Measurements from ENCODE around the gene CLCN2. TPM values are rescaled to one million over a fixed set of nuclear protein-coding genes. Genes with fewer than 3 reads are reported as not detected.
A peak's percentile ranks its signal among the peaks of the same experiment; 100 is the strongest.

The CLCN2 gene
- total and polyA plus RNA-seq, 2 donors (not counting 1 experiment from before 2014, with no cell fraction given): 0.93 to 3.1 TPM

GRCh38 chr3:184333700-184334099, 27.7 kb downstream of the CLCN2 start:
- H3K9ac ChIP-seq (ENCODE audit: insufficient read depth, low read length): no peak overlapping the region
- peaks cover 26% of the 10 kb centered on the region for H3K36me3 ChIP-seq (ENCODE audit: control insufficient read depth, insufficient read depth, low read length)
- no peaks in the 10 kb centered on the region for H4K20me1 ChIP-seq (ENCODE audit: control insufficient read depth, extremely low read depth, insufficient read depth, low read length)
- no peaks in the 10 kb centered on the region for H3K9me3 ChIP-seq (ENCODE audit: control insufficient read depth, insufficient read depth, low read depth, low read length)
- peaks cover 22% of the 10 kb centered on the region for H3K79me2 ChIP-seq (ENCODE audit: control insufficient read depth, insufficient read depth, low read length)
- H3K27ac ChIP-seq (ENCODE audit: insufficient read depth, low read length): peak overlapping the region; percentile 92
- H3K4me3 ChIP-seq (replicated peaks in 1 of 4; ENCODE audit: control extremely low read depth in 1 of 4, insufficient read depth in 1 of 4, low read depth in 3 of 4, low read length in 4 of 4): no peak overlapping the region
- no peak for DNase-seq (ENCODE audit: low read depth in 2 of 2)
- no peak overlapping the region for H2AFZ ChIP-seq (ENCODE audit: low read length)
- H3K4me1 ChIP-seq (ENCODE audit: control insufficient read depth, extremely low read depth, insufficient read depth, low read length): peaks cover 31% of the 10 kb centered on the region
- H3K27me3 ChIP-seq (ENCODE audit: control insufficient read depth, insufficient read depth, low read length): no peaks in the 10 kb centered on the region
- H3K4me2 ChIP-seq (ENCODE audit: extremely low read depth, insufficient read depth, low read length): no peak overlapping the region
- no peak for TF ChIP-seq CTCF (conservative IDR thresholded peaks at IDR 0.05 in 1 of 2, IDR thresholded peaks at IDR 0.05 in 1 of 2; ENCODE audit: low read depth in 1 of 2, low read length in 2 of 2)
- no peak for TF ChIP-seq EZH2 (IDR thresholded peaks at IDR 0.05; ENCODE audit: low read length, missing control alignments)

- Histone ChIP-seq H3K36me3 (ENCODE audit: control insufficient read depth, insufficient read depth, low read length) (peaks cover 28% of the 10 kb centered on the region), H3K4me1 (ENCODE audit: control insufficient read depth, extremely low read depth, insufficient read depth, low read length) (peaks cover 29% of the 10 kb centered on the region), H3K9ac (ENCODE audit: insufficient read depth, low read length) (no peak overlapping the region), H2AFZ (ENCODE audit: low read length) (no peak overlapping the region), H3K79me2 (ENCODE audit: control insufficient read depth, insufficient read depth, low read length) (peaks cover 23% of the 10 kb centered on the region), H4K20me1 (ENCODE audit: control insufficient read depth, extremely low read depth, insufficient read depth, low read length) (no peaks in the 10 kb centered on the region), H3K27ac (ENCODE audit: insufficient read depth, low read length) (peak overlapping the region; percentile 92), H3K27me3 (ENCODE audit: control insufficient read depth, insufficient read depth, low read length) (no peaks in the 10 kb centered on the region), H3K4me2 (ENCODE audit: extremely low read depth, insufficient read depth, low read length) (no peak overlapping the region), H3K4me3 (replicated peaks in 1 of 4; ENCODE audit: control extremely low read depth in 1 of 4, insufficient read depth in 1 of 4, low read depth in 3 of 4, low read length in 4 of 4) (no peak overlapping the region), H3K9me3 (ENCODE audit: control insufficient read depth, insufficient read depth, low read depth, low read length) (no peaks in the 10 kb centered on the region)
- no peak for DNase-seq (ENCODE audit: low read depth in 2 of 2)
- TF ChIP-seq CTCF (conservative IDR thresholded peaks at IDR 0.05 in 1 of 2, IDR thresholded peaks at IDR 0.05 in 1 of 2; ENCODE audit: low read depth in 1 of 2, low read length in 2 of 2) (no peak), EZH2 (IDR thresholded peaks at IDR 0.05; ENCODE audit: low read length, missing control alignments) (no peak)
Observed at GRCh38 chr3:184333190-184333589, 28.2 kb downstream of the CLCN2 start.

- peak; percentile 71 to 96 for DNase-seq (ENCODE audit: low read depth in 2 of 2)
- Histone ChIP-seq H3K9ac (ENCODE audit: insufficient read depth, low read length) (no peak overlapping the region), H3K27me3 (ENCODE audit: control insufficient read depth, insufficient read depth, low read length) (no peaks in the 10 kb centered on the region), H3K79me2 (ENCODE audit: control insufficient read depth, insufficient read depth, low read length) (peaks cover 27% of the 10 kb centered on the region), H2AFZ (ENCODE audit: low read length) (no peak overlapping the region), H3K4me3 (replicated peaks in 1 of 4; ENCODE audit: control extremely low read depth in 1 of 4, insufficient read depth in 1 of 4, low read depth in 3 of 4, low read length in 4 of 4) (no peak overlapping the region), H3K9me3 (ENCODE audit: control insufficient read depth, insufficient read depth, low read depth, low read length) (no peaks in the 10 kb centered on the region), H3K4me1 (ENCODE audit: control insufficient read depth, extremely low read depth, insufficient read depth, low read length) (peaks cover 26% of the 10 kb centered on the region), H4K20me1 (ENCODE audit: control insufficient read depth, extremely low read depth, insufficient read depth, low read length) (no peaks in the 10 kb centered on the region), H3K27ac (ENCODE audit: insufficient read depth, low read length) (peak overlapping the region; percentile 92), H3K36me3 (ENCODE audit: control insufficient read depth, insufficient read depth, low read length) (peaks cover 33% of the 10 kb centered on the region), H3K4me2 (ENCODE audit: extremely low read depth, insufficient read depth, low read length) (no peak overlapping the region)
- TF ChIP-seq CTCF (conservative IDR thresholded peaks at IDR 0.05 in 1 of 2, IDR thresholded peaks at IDR 0.05 in 1 of 2; ENCODE audit: low read depth in 1 of 2, low read length in 2 of 2) (no peak), EZH2 (IDR thresholded peaks at IDR 0.05; ENCODE audit: low read length, missing control alignments) (no peak)
Observed at GRCh38 chr3:184332370-184333090, 28.9 kb downstream of the CLCN2 start.

Measured in fibroblast of lung (primary cell).